ENCODE data around the gene CATSPERE.
"Not testable (repeated sequence)": the region's sequence is repeated elsewhere in the genome, so short reads cannot be mapped to it uniquely, and the experiment has no call there.

DNA sequence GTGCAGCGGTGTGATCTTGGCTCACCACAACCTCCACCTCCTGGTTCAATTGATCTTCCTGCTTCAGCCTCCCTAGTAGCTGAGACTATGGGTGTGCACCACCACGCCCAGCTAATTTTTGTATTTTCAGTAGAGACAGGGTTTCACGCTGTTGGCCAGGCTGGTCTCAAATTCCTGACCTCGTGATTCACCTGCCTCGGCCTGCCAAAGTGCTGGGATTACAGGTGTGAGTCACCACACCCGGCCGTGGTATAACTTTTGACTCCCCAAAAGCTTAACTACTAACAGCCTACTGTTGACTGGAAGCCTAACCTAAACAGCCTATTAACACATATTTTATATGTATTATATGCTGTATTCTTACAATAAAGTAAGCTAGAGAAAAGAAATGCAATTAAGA is 117.1 kb downstream of the CATSPERE start:
- not testable (repeated sequence) for TF ChIP-seq POLR2A (IDR thresholded peaks at IDR 0.05)
- TF ChIP-seq, protein P1, sequence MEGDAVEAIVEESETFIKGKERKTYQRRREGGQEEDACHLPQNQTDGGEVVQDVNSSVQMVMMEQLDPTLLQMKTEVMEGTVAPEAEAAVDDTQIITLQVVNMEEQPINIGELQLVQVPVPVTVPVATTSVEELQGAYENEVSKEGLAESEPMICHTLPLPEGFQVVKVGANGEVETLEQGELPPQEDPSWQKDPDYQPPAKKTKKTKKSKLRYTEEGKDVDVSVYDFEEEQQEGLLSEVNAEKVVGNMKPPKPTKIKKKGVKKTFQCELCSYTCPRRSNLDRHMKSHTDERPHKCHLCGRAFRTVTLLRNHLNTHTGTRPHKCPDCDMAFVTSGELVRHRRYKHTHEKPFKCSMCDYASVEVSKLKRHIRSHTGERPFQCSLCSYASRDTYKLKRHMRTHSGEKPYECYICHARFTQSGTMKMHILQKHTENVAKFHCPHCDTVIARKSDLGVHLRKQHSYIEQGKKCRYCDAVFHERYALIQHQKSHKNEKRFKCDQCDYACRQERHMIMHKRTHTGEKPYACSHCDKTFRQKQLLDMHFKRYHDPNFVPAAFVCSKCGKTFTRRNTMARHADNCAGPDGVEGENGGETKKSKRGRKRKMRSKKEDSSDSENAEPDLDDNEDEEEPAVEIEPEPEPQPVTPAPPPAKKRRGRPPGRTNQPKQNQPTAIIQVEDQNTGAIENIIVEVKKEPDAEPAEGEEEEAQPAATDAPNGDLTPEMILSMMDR (IDR thresholded peaks at IDR 0.05), result not testable (repeated sequence)
